Retinal pigment epithelial cell (primary cell): ENCODE results near the gene C6orf15.
"Not testable (repeated sequence)": the region's sequence is repeated elsewhere in the genome, so short reads cannot be mapped to it uniquely, and the experiment has no call there.

Source experiments
- DNase-seq: peaks from one replicate; pipeline ENCODE4 v3.0.0-alpha.2; 2010; ENCODE audit warnings: low read depth
- H3K4me3 ChIP-seq: 2 replicates; pipeline ENCODE4 v1.5.1; 2011; ENCODE audit warnings: mild to moderate bottlenecking, low read length, control low read depth, moderate library complexity
- CTCF ChIP-seq: conservative IDR thresholded peaks from 2 replicates; pipeline ENCODE4 v1.5.1; 2011; ENCODE audit warnings: low read depth, low read length, control low read depth, inconsistent platforms

The C6orf15 gene

GRCh38 chr6:31079656-31080261, 32.6 kb downstream of the C6orf15 start:
- DNase-seq = no peak
- no peak overlapping the region for H3K4me3 ChIP-seq
- TF ChIP-seq CTCF = peak; percentile 88

- no peak for TF ChIP-seq CTCF
- DNase-seq = no peak
- H3K4me3 ChIP-seq = no peak overlapping the region
Observed at GRCh38 chr6:31076611-31077010, 35.8 kb downstream of the C6orf15 start.

- TF ChIP-seq CTCF = no peak
- DNase-seq = no peak
- H3K4me3 ChIP-seq = no peak overlapping the region
Observed at GRCh38 chr6:31075528-31075927, 36.8 kb downstream of the C6orf15 start.

GRCh38 chr6:31074401-31074800, 38.0 kb downstream of the C6orf15 start:
- TF ChIP-seq CTCF = no peak
- DNase-seq = no peak

GRCh38 chr6:31070711-31071197, 41.6 kb downstream of the C6orf15 start:
- H3K4me3 ChIP-seq = no peak overlapping the region
- TF ChIP-seq CTCF = peak; percentile 87
- peak; percentile 69 for DNase-seq

More at GRCh38 chr6:31074401-31074800, 38.0 kb downstream of the C6orf15 start:
- no peak overlapping the region for H3K4me3 ChIP-seq

- TF ChIP-seq CTCF = peak; percentile 92
- no peak overlapping the region for H3K4me3 ChIP-seq
- no peak for DNase-seq
Observed at GRCh38 chr6:31068669-31069340, 43.6 kb downstream of the C6orf15 start.

- not testable (repeated sequence) for DNase-seq, H3K4me3 ChIP-seq
Observed at GRCh38 chr6:31067891-31068668, 44.3 kb downstream of the C6orf15 start.

- not testable (repeated sequence) for DNase-seq, H3K4me3 ChIP-seq
Observed at GRCh38 chr6:31067028-31067427, 45.3 kb downstream of the C6orf15 start.
